Stimulated activated CD8-positive, alpha-beta memory T cell treated with anti-CD3 and anti-CD28 coated beads, Interleukin-4, amount 100 ng/mL, for 24 hours (primary cell): ENCODE measurements around the gene HGS.

Experiments
- DNase-seq: peaks from one replicate; pipeline ENCODE4 v3.0.0-alpha.2; 2020; ENCODE audit warnings: low read depth

HGS gene

DNA sequence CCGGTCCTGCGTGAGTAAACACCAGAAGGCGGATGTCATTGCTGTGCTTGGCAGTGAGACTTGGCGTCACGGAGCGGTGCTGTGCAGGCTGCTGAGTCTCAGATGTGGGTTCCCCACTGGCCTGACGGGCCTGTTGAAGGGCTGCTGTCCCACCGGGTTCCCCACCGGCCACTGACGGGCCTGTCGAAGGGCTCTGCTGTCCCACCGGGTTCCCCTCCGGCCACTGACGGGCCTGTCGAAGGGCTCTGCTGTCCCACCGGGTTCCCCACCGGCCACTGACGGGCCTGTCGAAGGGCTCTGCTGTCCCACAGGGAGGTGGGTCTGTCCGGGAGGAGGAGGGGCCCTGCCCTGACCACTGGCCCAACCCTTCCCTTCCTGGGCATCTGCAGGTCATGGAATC, 2.8 kb downstream of the HGS start:
- no peak for DNase-seq

- DNase-seq, result no peak
Measured at GRCh38 chr17:81687770-81688541, 4.1 kb downstream of the HGS start.

- no peak for DNase-seq
Measured at GRCh38 chr17:81688616-81689015, 4.8 kb downstream of the HGS start.

DNA sequence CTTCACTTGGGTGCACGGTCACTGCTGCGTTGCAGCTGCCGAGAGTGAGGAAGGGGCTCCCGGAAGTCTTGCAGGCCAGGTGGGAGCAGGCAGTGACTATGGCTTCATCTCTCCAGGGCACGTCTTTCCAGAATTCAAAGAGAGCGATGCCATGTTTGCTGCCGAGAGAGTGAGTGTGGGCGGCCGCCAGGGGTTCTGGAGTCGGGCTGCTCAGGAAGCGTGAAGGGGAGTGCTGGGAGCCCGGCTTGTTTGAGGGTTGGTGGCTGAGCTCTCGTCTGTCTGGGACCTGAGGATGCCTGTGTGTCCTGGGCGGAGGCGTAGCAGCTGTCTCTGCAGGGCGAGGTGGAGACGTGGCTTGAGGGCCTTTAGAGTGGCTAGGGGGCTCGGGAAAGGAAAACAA, 6.3 kb downstream of the HGS start:
- DNase-seq, result no peak

DNA sequence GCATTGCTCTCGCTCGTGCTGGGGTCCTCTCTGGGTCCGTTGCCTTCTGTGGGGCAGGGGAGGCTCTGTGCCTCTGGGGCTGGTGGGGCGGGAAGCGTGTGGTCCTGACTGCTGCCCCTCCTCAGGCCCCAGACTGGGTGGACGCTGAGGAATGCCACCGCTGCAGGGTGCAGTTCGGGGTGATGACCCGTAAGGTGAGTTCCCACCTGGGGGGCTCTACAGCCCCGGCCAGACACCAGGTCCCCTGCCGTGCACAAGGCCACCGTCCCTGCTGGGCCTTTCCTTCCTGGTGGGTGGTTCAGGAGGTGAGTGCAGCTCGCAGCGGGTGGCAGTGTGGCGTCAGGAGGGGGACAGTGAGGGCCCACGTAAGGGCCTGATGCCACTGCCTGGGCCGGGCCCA, 6.7 kb downstream of the HGS start:
- no peak for DNase-seq

GRCh38 chr17:81691196-81691595, 7.4 kb downstream of the HGS start:
- DNase-seq, result no peak

GRCh38 chr17:81691608-81692007, 7.8 kb downstream of the HGS start:
- DNase-seq, result no peak

DNA sequence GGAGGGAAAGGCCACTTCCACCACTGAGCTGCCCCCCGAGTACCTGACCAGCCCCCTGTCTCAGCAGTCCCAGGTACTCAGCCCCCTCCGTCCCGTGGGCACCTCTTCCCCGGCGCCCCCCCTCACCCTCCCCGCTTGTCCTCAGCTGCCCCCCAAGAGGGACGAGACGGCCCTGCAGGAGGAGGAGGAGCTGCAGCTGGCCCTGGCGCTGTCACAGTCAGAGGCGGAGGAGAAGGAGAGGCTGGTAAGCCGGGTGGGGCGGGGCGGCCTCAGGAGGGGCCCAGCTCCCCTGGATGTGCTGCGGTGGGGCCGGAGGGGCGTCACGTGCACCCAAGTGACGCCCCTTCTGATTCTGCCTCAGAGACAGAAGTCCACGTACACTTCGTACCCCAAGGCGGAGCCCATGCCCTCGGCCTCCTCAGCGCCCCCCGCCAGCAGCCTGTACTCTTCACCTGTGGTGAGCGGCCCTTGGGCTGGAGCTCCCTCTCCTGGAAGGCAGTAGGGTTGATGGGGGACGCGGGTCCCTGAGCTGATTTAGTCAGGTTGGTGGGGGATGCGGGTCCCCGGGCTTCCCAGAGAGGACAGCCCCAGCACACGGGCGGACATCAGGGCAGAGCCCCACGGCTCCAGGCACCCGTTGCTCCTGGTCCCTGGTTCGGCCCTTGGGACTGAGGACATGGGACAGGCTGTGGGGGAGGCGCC, 9.8 kb downstream of the HGS start:
- no peak for DNase-seq

GRCh38 chr17:81694810-81695209, 11.0 kb downstream of the HGS start:
- no peak for DNase-seq

DNA sequence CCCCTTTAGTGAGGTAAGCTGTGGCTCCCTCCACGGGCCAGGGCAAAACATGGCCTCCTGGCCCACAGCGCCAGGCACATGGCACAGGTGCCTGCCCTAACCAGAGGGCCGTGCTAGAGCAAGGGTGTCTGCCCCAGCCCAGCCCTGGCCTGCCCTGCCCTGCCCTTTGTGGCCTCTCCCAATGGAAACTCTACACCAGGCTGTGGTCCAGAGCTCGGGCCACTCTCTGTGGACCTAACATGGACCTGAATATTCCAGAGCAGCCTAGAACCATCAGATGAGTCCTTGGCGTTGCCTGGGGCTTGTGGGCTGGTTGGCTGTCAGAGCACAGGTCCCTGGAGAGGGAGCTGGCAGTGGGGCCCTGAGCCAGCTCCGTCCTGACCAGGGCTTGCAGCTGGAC, 11.4 kb downstream of the HGS start:
- no peak for DNase-seq

DNA sequence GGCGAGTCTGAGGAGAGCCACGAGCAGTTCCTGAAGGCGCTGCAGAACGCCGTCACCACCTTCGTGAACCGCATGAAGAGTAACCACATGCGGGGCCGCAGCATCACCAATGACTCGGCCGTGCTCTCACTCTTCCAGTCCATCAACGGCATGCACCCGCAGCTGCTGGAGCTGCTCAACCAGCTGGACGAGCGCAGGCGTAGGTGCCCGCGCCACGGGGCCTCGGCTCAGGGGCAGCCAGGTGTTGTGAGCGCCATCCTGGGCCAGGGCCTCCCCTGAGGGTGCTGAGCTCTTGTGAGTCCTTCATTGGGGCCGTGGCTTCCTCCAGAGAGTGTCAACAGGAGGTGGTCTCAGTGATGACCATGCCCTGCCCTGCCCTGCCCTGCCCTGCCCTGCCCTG, 12.0 kb downstream of the HGS start:
- DNase-seq, result no peak

DNA sequence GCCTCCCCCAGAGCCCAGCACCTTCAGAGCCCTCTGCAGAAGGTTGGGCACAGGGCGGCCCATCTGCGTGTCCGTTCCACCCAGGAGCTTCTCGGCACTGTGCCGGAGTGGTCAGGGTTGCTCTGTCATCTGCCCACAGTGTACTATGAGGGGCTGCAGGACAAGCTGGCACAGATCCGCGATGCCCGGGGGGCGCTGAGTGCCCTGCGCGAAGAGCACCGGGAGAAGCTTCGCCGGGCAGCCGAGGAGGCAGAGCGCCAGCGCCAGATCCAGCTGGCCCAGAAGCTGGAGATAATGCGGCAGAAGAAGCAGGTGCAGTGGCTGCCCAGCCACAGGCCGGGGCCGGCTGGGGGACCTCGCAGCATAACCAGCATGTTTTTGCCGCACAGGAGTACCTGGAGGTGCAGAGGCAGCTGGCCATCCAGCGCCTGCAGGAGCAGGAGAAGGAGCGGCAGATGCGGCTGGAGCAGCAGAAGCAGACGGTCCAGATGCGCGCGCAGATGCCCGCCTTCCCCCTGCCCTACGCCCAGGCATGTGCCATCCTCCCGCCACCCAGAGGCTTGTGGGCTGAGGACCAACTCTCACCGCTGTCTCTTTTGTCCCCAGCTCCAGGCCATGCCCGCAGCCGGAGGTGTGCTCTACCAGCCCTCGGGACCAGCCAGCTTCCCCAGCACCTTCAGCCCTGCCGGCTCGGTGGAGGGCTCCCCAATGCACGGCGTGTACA, 12.6 kb downstream of the HGS start:
- DNase-seq, result no peak

GRCh38 chr17:81697261-81698044, 13.6 kb downstream of the HGS start:
- no peak for DNase-seq

DNA sequence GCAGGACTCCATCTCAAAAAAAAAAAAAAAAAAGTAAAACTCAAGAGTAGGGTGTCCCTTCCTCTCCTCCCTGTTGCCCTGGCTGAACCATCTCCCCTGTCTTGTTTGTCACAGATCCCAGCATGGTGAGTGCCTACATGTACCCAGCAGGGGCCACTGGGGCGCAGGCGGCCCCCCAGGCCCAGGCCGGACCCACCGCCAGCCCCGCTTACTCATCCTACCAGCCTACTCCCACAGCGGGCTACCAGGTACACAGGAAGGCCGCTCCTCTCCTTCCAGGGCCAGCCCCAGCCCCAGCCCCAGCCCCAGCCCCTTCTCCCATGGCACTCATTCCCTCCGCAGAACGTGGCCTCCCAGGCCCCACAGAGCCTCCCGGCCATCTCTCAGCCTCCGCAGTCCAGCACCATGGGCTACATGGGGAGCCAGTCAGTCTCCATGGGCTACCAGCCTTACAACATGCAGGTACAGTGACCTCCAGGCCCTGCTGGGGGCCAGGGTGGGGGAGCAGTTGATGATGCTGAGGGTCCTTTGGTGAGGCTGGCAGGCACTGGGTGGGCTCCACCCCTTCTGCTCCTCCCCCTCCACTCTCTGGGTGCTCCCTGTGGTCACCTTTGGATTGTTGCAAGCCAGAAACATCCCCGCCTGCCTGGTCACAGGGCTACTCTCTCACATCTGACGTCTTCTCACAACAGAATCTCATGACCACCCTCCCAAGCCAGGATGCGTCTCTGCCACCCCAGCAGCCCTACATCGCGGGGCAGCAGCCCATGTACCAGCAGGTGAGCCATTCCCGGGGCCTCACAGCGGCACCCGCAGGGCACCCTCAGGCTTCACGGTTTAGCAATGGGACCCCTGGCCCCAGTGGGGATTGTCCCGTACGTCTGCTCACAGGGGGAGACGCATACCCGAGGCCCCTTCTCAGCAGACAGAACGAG, 16.8 kb downstream of the HGS start:
- no peak for DNase-seq

DNA sequence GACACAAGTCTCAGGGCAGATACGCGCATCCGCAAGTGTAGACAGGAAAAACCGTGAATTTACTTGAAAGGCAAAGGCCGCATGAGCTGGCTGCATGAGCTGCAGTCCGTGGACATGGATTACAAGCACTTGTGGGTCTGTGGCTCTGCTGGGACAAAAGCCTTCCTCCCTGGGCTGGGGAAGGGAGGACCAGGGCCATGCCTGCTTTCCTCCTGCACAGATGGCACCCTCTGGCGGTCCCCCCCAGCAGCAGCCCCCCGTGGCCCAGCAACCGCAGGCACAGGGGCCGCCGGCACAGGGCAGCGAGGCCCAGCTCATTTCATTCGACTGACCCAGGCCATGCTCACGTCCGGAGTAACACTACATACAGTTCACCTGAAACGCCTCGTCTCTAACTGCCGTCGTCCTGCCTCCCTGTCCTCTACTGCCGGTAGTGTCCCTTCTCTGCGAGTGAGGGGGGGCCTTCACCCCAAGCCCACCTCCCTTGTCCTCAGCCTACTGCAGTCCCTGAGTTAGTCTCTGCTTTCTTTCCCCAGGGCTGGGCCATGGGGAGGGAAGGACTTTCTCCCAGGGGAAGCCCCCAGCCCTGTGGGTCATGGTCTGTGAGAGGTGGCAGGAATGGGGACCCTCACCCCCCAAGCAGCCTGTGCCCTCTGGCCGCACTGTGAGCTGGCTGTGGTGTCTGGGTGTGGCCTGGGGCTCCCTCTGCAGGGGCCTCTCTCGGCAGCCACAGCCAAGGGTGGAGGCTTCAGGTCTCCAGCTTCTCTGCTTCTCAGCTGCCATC, 17.7 kb downstream of the HGS start:
- no peak for DNase-seq

DNA sequence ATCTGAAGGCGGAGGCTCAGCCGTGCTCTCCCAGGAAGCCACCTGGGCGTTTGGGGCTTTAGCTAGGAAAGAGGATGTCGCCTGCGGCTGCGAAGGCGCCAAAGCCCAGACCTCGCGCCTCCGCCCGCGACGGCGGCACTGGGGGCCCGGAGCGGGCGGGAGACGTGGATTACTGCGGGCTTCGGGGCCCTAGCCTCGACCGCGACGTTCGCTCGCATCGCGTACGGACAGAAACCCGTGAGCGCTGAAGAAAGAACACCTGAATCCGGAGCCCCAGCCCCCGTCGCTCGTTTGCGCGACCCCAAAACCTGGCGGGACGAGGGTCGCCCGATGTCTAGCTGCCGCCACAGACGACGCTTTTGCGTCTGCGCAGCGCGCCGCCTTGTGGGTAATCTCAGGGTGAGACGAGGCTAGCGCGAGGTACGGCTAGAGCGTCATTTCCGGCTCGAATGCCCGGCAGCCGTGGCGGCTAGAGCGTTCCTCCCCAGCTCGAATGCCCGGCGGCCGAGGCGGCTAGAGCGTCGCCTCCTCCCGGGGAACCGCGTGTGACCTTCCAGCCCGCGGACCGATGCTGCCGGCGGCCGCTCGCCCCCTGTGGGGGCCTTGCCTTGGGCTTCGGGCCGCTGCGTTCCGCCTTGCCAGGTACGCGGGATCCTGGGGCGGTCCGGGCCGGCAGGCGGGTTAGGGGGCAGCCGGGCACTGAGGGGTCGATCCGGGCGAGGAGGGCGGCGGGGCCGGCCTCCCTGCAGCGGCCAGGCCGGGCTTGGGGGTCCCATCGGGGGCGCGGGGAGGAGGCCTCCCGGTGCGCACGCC, 19.3 kb downstream of the HGS start, which contains the start of gene MRPL12:
Gene MRPL12, plus strand, starts transcription at position 434 of the 813 bp plus-strand sequence. Its CDS starts 135 bp downstream, at position 569.
- peak; percentile 90 for DNase-seq

- DNase-seq, result no peak
Measured at GRCh38 chr17:81703747-81704654, 20.2 kb downstream of the HGS start.

GRCh38 chr17:81705518-81706231, 21.9 kb downstream of the HGS start:
- no peak for DNase-seq
